ENCODE data around the gene KRTAP5-11. TPM values are rescaled to one million over a fixed set of nuclear protein-coding genes. Genes with fewer than 3 reads are reported as not detected.

KRTAP5-11 gene
- total RNA-seq, 2 donors from 2014 or later = 2.9 to 5.7 TPM

DNA sequence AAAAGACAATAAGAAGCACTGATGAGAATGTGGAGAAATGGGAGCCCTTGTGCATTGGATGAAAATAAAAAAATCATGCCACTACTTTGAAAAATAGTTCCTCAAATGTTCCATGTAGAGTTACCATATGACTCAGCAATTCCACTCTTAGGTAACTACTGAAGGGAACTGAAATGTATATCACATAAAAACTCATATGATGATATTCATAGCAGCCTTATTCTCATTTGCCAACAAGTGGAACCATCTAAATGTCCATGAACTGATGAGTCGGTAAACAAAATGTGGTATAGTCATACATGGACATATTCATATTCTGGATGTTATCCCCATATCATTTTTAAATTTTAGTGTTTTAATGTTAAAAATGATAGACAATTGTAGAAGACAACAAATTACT is 31.0 kb downstream of the KRTAP5-11 start:
- DNase-seq = no peak
- no peak overlapping the region for H3K9ac ChIP-seq (ENCODE audit: extremely low read depth, low read length, poor library complexity, severe bottlenecking)
- Mint-ChIP-seq H3K4me1 (no peaks in the 10 kb centered on the region), H3K4me3 (no peak overlapping the region), H3K9me3 (peaks cover 4% of the 10 kb centered on the region), H3K27me3 (ENCODE audit: insufficient read depth) (peaks cover 28% of the 10 kb centered on the region), H3K36me3 (ENCODE audit: low read depth) (no peaks in the 10 kb centered on the region), H3K27ac (no peak overlapping the region)
- H3K4me1 ChIP-seq (ENCODE audit: control insufficient read depth, insufficient read depth, low read length) = no peaks in the 10 kb centered on the region
- H3K27me3 ChIP-seq (ENCODE audit: control insufficient read depth, insufficient read depth, low read length, poor library complexity, severe bottlenecking) = no peaks in the 10 kb centered on the region
- no peaks in the 10 kb centered on the region for H3K36me3 ChIP-seq (ENCODE audit: control insufficient read depth, insufficient read depth, low read length)
- TF ChIP-seq, protein P1, sequence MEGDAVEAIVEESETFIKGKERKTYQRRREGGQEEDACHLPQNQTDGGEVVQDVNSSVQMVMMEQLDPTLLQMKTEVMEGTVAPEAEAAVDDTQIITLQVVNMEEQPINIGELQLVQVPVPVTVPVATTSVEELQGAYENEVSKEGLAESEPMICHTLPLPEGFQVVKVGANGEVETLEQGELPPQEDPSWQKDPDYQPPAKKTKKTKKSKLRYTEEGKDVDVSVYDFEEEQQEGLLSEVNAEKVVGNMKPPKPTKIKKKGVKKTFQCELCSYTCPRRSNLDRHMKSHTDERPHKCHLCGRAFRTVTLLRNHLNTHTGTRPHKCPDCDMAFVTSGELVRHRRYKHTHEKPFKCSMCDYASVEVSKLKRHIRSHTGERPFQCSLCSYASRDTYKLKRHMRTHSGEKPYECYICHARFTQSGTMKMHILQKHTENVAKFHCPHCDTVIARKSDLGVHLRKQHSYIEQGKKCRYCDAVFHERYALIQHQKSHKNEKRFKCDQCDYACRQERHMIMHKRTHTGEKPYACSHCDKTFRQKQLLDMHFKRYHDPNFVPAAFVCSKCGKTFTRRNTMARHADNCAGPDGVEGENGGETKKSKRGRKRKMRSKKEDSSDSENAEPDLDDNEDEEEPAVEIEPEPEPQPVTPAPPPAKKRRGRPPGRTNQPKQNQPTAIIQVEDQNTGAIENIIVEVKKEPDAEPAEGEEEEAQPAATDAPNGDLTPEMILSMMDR (conservative IDR thresholded peaks at IDR 0.05) = no peak
- H3K4me3 ChIP-seq (ENCODE audit: low read length) = no peak overlapping the region
- no peaks in the 10 kb centered on the region for H3K9me3 ChIP-seq (ENCODE audit: control insufficient read depth, low read length)
- H3K27ac ChIP-seq (ENCODE audit: low read depth, low read length) = no peak overlapping the region
- 100% methylated on average over 1 of the region's 1 CpG; no CpG with 5 or more reads in 1 of the 2 experiments for WGBS, 2 experiments (ENCODE audit: insufficient coverage in 1 of 2, insufficient read length in 1 of 2)

DNA sequence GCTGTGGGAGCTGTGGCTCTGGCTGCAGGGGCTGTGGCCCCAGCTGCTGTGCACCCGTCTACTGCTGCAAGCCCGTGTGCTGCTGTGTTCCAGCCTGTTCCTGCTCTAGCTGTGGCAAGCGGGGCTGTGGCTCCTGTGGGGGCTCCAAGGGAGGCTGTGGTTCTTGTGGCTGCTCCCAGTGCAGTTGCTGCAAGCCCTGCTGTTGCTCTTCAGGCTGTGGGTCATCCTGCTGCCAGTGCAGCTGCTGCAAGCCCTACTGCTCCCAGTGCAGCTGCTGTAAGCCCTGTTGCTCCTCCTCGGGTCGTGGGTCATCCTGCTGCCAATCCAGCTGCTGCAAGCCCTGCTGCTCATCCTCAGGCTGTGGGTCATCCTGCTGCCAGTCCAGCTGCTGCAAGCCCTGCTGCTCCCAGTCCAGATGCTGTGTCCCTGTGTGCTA is 33.9 kb downstream of the KRTAP5-11 start:
- Mint-ChIP-seq H3K27ac (no peak overlapping the region), H3K4me1 (peaks cover 18% of the 10 kb centered on the region), H3K27me3 (ENCODE audit: insufficient read depth) (peaks cover 28% of the 10 kb centered on the region), H3K36me3 (ENCODE audit: low read depth) (peaks cover 5% of the 10 kb centered on the region), H3K9me3 (peaks cover 17% of the 10 kb centered on the region), H3K4me3 (no peak overlapping the region)
- H3K27me3 ChIP-seq (ENCODE audit: control insufficient read depth, insufficient read depth, low read length, poor library complexity, severe bottlenecking) = no peaks in the 10 kb centered on the region
- DNase-seq = no peak
- peaks cover 11% of the 10 kb centered on the region for H3K9me3 ChIP-seq (ENCODE audit: control insufficient read depth, low read length)
- WGBS, 2 experiments (ENCODE audit: insufficient coverage in 1 of 2, insufficient read length in 1 of 2) = 33 to 88% methylated on average over 2 to 5 of the region's 5 CpGs
- no peak overlapping the region for H3K27ac ChIP-seq (ENCODE audit: low read depth, low read length)
- no peak overlapping the region for H3K9ac ChIP-seq (ENCODE audit: extremely low read depth, low read length, poor library complexity, severe bottlenecking)
- no peaks in the 10 kb centered on the region for H3K36me3 ChIP-seq (ENCODE audit: control insufficient read depth, insufficient read depth, low read length)
- H3K4me1 ChIP-seq (ENCODE audit: control insufficient read depth, insufficient read depth, low read length) = peaks cover 16% of the 10 kb centered on the region
- H3K4me3 ChIP-seq (ENCODE audit: low read length) = no peak overlapping the region
- TF ChIP-seq, protein P1 (conservative IDR thresholded peaks at IDR 0.05) = no peak

DNA sequence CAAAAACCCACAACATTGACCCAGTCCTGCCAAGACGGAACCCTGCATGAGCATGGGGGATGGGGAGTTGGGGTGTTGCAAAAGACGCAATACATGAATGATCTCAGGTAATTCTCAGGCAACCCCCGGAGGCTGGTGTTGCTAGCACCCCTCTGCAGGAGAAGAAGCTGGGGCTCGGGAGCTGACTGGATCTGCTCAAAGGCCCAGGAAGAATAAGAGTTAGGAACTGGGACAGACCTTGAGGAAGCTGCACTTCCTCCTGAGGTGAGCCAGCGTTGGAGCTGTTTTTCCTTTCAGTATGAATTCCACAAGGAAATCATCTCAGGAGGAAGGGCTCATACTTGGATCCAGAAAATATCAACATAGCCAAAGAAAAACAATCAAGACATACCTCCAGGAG is 34.6 kb downstream of the KRTAP5-11 start, which contains the start of gene KRTAP5-9:
Gene KRTAP5-9 (plus strand): TSS at position 301 of the 400 bp plus-strand sequence. CDS start 238 bp downstream, outside the sequence.
- WGBS, 2 experiments (ENCODE audit: insufficient coverage in 1 of 2, insufficient read length in 1 of 2) = 93% methylated on average over 2 to 5 of the region's 5 CpGs
- Histone ChIP-seq H3K9me3 (ENCODE audit: control insufficient read depth, low read length) (peaks cover 11% of the 10 kb centered on the region), H3K4me3 (ENCODE audit: low read length) (no peak within 1 kb of the TSS), H3K36me3 (ENCODE audit: control insufficient read depth, insufficient read depth, low read length) (no peaks in the 10 kb centered on the region), H3K4me1 (ENCODE audit: control insufficient read depth, insufficient read depth, low read length) (peaks cover 18% of the 10 kb centered on the region), H3K27me3 (ENCODE audit: control insufficient read depth, insufficient read depth, low read length, poor library complexity, severe bottlenecking) (no peaks in the 10 kb centered on the region), H3K27ac (ENCODE audit: low read depth, low read length) (no peak within 1 kb of the TSS), H3K9ac (ENCODE audit: extremely low read depth, low read length, poor library complexity, severe bottlenecking) (no peak within 1 kb of the TSS)
- H3K36me3 Mint-ChIP-seq (ENCODE audit: low read depth) = peaks cover 5% of the 10 kb centered on the region
- peaks cover 24% of the 10 kb centered on the region for H3K4me1 Mint-ChIP-seq
- peaks cover 17% of the 10 kb centered on the region for H3K9me3 Mint-ChIP-seq
- DNase-seq = no peak
- peaks cover 28% of the 10 kb centered on the region for H3K27me3 Mint-ChIP-seq (ENCODE audit: insufficient read depth)
- TF ChIP-seq, protein P1 (conservative IDR thresholded peaks at IDR 0.05) = no peak
- H3K4me3 Mint-ChIP-seq = no peak within 1 kb of the TSS
- no peak within 1 kb of the TSS for H3K27ac Mint-ChIP-seq
